HG03108 (cell line): ENCODE measurements around the gene NAT8L.
"Not testable (repeated sequence)": the region's sequence is repeated elsewhere in the genome, so short reads cannot be mapped to it uniquely, and the experiment has no call there.

ENCODE experiments used
- ATAC-seq: cut with Tn5 transposase; IDR thresholded peaks from one replicate; pipeline ENCODE4 v1.9.1; 2021; ENCODE audit warnings: moderate library complexity; ENCODE audit not compliant: unreplicated experiment

NAT8L gene

DNA sequence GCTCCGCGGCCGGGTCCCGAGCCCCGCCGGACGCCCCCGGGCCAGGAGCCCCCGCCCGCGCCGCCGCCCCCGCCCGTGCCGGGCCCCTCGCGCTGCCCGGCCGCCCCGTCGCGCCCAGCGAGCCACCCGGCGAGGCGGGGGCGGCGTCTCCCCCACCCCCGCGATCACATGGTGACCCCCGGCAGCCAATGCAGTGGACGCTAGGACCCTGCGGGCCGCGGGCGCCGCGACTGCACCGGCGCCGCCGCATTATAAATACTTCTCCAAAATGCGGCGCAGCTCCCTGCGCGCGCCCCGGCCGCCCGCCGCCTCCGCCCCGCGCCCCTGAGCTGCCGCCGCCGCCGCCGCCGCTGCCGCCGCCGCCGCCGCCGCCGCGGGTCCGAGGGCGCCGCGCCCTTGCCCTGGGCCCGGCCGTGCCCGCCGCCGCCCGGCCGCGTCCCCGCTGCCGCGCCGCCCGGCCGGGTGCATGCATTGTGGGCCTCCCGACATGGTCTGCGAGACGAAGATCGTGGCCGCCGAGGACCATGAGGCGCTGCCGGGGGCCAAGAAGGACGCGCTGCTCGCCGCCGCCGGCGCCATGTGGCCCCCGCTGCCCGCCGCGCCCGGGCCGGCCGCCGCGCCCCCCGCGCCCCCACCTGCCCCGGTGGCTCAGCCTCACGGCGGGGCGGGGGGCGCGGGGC, at the start of gene NAT8L:
NAT8L (plus strand) TSS at position 282 of the 680 bp plus-strand sequence; CDS start at position 467, 185 bp downstream.
- no peak for ATAC-seq

DNA sequence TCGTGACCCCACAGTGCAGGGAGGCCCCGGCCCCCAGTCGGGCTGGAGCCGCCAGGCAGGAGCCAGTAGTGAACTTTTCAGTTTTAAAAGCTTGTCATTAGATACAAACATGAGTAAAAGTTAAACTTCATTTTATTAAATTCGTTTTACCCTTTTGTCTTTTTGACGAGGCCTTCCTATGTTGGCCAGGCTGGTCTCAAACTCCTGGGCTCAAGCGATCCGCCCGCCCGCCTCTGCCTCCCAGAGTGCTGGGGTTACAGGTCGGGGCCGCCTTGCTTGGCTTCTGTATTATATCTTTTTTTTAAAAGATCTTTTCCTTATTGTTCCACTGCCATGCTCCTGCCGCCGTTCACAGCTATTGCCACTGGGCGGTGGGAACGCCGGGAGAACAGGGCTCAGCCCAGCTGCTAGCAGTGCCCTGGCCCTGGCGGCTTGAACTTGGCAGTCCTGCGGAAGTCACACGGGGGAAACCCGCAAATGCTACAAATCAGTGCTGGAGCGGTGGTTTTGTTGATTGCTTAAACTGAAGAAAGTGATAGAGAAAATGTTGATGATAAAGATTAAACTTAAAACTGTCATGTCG, 49.4 kb upstream of the NAT8L start:
- no peak for ATAC-seq

GRCh38 chr4:2011583-2011982, 47.5 kb upstream of the NAT8L start:
- ATAC-seq, result no peak

- no peak for ATAC-seq
Measured at GRCh38 chr4:2015008-2015407, 44.1 kb upstream of the NAT8L start.

- not testable (repeated sequence) for ATAC-seq
Measured at GRCh38 chr4:2021358-2022018, 37.6 kb upstream of the NAT8L start.

DNA sequence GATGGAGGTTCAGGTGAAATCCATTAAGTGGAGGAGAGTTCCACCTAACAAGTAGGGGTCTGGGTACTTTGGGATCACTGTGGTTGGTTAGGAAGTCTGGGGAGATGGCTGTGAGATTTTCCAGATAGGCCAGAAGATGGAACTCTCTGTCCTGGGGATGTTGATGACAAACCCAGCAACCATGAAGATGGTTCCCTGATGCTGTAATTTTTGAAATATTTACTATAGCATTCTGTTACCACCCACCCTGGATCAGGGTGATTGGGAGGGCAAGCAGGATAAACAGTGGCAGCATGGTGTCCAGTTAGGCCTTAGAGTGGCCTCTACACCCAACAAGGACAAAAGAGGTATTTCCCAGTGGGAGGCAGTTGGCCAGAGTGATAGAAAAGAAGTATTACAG, 34.4 kb upstream of the NAT8L start:
- no peak for ATAC-seq

- ATAC-seq, result no peak
Measured at GRCh38 chr4:2025817-2026216, 33.3 kb upstream of the NAT8L start.

DNA sequence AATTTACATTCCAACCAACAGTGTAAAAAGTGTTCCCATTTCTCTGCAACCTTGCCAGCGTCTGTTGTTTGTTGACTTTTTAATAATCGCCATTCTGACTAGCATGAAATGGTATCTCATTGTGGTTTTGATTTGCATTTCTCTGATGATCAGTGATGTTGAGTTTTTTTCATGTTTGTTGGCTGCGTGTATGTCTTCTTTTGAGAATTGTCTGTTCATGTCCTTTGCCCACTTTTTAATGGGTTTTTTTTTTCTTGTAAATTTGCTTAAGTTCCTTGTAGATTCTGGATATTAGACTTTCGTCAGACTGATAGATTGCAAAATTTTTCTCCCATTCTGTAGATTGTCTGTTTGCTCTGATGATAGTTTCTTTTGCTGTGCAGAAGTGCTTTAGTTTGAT, 32.0 kb upstream of the NAT8L start:
- ATAC-seq, result not testable (repeated sequence)

GRCh38 chr4:2031161-2031560, 28.0 kb upstream of the NAT8L start:
- not testable (repeated sequence) for ATAC-seq

DNA sequence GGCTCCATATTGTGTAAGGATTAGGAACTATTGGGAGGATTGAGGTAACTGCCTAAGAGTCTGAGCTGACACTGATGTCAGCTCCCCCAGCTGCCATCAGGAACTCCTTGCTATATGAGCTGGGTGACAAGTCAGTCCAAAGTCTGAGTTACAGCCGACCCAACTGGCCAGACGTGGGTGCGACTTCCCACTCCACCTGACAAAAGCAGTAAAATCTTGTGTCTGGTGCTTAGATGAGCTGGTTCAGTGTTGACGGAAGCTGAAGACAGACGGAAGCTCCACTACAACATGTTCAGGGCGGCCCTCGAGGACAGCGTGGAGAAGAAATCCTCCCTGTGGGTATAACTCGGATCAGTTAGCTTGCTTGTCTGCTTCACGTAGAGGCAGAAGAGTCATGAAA, 22.8 kb upstream of the NAT8L start:
- no peak for ATAC-seq

DNA sequence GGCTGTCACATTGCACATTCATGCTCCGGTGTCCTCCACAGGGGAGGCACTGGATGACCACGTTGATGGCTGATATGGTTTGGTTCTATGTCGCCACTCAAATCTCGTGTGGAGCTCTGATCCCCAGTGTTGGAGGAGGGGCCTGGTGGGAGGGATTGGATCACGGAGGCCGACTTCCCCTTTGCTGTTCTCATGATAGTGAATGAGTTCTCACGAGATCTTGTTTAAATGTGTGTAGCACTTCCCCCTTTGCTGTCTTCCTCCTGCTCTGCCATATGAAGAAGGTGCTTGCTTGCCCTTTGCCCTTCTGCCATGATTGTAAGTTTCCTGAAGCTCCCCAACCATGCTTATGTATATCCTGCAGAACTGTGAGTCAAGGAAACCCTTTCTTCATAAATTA, 22.3 kb upstream of the NAT8L start:
- ATAC-seq, result no peak

DNA sequence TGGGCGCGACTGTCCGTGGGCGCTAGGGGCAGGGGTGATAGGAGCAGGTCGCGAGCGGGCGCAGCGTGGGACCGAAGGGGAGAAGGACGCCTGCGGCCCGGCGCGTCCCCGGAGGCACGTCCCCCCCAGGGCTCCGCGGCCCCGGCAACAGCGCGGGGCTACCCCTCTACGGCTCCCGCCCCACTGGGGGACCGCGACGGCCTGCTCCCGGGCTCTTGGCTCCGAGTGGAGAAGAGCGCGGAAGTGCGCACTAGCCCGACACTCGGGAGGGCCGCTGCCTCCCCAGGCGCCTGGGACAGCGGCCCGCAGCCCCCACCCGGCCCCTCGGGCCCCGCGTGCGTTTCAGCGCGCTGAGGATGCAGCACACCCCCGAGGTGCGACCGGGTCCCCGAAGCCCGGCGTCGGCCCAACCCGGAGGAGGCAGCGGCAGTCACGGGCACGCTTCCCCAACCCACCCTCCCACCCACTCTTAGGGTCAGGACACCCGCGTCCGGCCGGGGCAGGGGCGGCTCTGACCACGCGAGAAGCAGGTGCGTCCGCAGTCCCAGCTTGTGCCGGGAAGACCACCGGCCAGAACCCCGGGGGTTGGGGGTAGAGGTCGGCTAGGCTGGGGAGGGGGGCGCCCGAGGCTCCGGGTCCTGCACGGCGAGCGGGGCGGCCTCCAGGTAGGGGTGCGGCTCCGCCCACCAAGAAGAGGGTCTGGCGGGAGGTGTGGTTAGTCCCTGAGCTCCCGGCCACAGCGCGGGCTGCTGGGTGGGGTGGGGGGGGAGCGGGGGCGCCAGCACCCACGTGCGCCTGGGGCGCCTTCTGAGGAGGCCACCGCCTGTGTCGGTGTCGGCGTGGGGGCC, 18.5 kb upstream of the NAT8L start:
- no peak for ATAC-seq

- no peak for ATAC-seq
Measured at GRCh38 chr4:2041239-2042130, 17.6 kb upstream of the NAT8L start.

DNA sequence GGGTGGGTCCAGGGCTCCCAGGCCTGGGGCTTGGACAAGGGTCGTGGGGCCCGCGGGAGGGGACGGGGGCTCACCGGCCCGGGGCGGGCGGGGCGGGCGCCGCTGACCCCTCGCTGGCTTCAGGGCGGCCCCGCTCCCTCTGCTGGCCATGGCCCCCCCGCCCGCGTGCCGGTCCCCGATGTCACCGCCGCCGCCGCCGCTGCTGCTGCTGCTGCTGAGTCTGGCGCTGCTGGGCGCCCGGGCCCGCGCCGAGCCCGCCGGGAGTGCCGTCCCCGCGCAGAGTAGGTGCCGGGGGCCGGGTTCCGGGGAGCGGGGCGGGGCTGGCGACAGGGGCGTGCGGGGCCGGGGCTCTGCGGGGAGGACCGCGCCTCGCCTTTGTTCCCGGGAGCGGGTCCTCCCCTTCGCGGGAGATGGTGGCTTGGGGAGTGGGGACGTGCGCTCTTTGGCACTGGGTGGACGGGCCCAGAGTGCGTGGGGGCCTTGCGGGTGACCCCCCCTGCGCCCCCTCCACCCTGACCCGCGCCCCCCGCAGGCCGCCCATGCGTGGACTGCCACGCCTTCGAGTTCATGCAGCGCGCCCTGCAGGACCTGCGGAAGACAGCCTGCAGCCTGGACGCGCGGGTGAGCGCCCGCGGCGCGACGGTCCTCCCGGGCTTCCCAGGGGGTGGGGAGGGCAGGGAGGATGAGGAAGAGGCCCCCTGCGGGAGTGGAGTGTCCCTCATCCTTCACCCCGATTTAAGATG, 16.8 kb upstream of the NAT8L start:
- ATAC-seq, result no peak

GRCh38 chr4:2042947-2043395, 16.2 kb upstream of the NAT8L start:
- ATAC-seq, result no peak

DNA sequence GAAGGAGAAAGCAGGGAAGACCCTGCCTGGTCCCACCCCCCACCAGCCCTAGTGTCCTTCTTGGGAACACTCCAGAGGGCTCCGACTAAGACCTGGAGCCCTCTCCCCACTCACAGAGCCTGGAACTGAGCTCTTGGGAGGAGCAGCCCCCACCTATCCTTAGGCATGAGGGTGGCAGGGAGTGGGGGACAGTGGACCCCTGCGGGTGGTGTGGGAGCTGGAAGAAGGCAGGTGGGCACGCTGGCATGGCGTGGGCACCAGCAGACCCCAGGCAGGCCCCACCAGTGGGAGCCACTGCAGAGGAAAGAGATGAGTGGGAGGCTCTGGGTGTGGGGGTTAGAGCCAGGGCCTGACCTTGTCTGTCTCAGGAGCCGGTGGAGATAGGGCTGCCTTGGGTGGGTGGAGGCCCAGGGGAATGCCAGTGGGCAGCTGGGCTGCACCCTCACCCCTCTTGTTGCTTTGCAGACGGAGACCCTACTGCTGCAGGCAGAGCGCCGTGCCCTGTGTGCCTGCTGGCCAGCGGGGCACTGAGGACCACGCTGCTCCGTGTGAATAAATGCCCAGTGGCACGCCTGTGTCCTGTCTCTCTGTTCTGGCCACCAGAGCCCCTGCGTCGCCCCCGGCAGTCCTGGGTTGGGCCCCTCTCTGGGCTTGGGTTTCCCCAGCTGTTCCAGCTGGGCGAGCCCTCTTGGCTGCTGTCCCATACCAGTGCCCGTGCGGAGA, 15.6 kb upstream of the NAT8L start:
- ATAC-seq, result no peak

DNA sequence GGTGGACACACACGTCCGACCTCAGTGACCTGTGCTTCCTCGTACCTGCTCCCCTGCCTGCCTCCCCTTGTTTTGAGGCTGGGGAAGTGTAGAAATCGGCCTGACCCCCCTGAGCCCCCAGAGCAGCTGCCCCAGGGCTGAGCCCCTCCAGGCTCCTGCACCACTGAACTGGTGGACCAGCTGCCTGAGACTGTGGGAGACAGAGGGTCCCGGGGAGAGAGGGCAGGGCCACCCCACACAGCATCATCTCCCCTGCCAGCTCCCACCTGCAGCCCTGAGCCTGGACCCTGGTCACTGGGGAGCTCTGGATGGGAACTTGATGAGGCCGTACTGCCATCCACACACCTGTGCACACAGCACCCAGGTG, 15.0 kb upstream of the NAT8L start:
- no peak for ATAC-seq

DNA sequence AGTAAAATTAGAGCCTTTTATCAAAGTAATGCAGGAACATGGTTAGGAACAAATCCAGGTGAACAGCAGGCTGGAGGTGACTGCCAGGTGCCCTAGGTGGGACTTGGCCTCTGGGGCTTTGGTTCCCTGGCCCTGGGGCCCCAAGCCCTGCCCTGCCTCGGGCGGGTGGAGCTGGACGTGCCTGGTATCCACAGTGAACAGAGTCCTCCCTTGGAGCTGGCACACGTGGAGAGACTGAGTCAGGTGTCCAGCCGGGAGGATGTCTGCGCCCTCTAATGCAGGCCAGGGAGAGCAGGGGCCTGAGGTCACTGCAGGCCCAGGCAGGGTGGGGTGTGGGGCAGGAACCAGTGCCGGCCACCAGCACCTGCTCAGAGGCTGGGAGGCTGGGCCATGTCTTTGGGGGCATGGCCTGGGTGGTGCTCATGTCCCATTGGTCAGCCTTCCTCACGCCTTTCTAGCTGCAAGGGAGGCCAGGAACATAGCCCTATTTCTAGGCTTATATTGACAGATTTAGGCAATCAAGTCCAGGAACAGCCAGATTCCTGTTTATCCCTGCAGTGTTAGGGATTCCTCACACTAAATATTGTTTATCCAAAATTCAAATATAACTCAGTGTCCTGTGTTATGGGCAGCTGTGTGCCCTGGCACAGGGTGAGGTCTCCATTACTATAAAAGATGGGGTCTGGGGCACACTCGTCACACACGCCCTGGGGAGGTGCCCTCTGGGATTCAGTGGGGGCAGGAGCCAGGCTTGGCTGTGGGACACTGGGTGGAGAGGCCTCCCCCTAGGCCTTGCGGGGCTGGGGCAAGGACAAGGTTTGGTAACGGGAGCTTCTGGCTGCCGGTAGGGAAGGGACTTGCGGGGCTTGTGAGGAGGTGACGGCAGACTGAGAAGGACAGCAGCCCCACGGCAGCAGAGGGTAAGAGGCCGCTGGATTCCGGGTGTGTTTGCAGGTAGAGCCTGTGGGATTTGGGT, 14.3 kb upstream of the NAT8L start:
- ATAC-seq, result no peak
